ENCODE results near the gene FGL2. TPM values are rescaled to one million over a fixed set of nuclear protein-coding genes. Genes with fewer than 3 reads are reported as not detected.
"Not testable (repeated sequence)": the region's sequence is repeated elsewhere in the genome, so short reads cannot be mapped to it uniquely, and the experiment has no call there.

FGL2 gene
- total RNA-seq, 1 donor from 2014 or later: not detected

- peaks cover 2% of the 10 kb centered on the region for H3K36me3 Mint-ChIP-seq (ENCODE audit: low read depth)
- H3K4me1 Mint-ChIP-seq (ENCODE audit: low read depth): peaks cover 46% of the 10 kb centered on the region
- no peak for DNase-seq (ENCODE audit: low spot score)
- no peaks in the 10 kb centered on the region for H3K9me3 Mint-ChIP-seq (ENCODE audit: low read depth)
- H3K4me3 Mint-ChIP-seq (ENCODE audit: unreplicated experiment): no peak overlapping the region
- no peak for TF ChIP-seq CTCF (IDR thresholded peaks at IDR 0.05)
- H3K27ac Mint-ChIP-seq (ENCODE audit: unreplicated experiment): no peak overlapping the region
- no peaks in the 10 kb centered on the region for H3K27me3 Mint-ChIP-seq (ENCODE audit: low read depth)
These were observed 39.1 kb upstream of the FGL2 start for GRCh38 chr7:77238703-77239136.

GRCh38 chr7:77235276-77235675 lies 35.7 kb upstream of the FGL2 start:
- Mint-ChIP-seq H3K27me3 (ENCODE audit: low read depth) (no peaks in the 10 kb centered on the region), H3K4me1 (ENCODE audit: low read depth) (peaks cover 36% of the 10 kb centered on the region), H3K4me3 (ENCODE audit: unreplicated experiment) (no peak overlapping the region), H3K27ac (ENCODE audit: unreplicated experiment) (peak overlapping the region; percentile 50), H3K36me3 (ENCODE audit: low read depth) (peaks cover 4% of the 10 kb centered on the region), H3K9me3 (ENCODE audit: low read depth) (peaks cover 8% of the 10 kb centered on the region)
- DNase-seq (ENCODE audit: low spot score): no peak
- no peak for TF ChIP-seq CTCF (IDR thresholded peaks at IDR 0.05)

GRCh38 chr7:77232467-77232866 lies 32.8 kb upstream of the FGL2 start:
- peaks cover 11% of the 10 kb centered on the region for H3K9me3 Mint-ChIP-seq (ENCODE audit: low read depth)
- H3K4me1 Mint-ChIP-seq (ENCODE audit: low read depth): peaks cover 22% of the 10 kb centered on the region
- no peak overlapping the region for H3K4me3 Mint-ChIP-seq (ENCODE audit: unreplicated experiment)

GRCh38 chr7:77228795-77229194 lies 29.2 kb upstream of the FGL2 start:
- Mint-ChIP-seq H3K4me1 (ENCODE audit: low read depth) (peaks cover 17% of the 10 kb centered on the region), H3K9me3 (ENCODE audit: low read depth) (peaks cover 11% of the 10 kb centered on the region)
- H3K27me3 Mint-ChIP-seq (ENCODE audit: low read depth); DNase-seq (ENCODE audit: low spot score); H3K27ac Mint-ChIP-seq (ENCODE audit: unreplicated experiment); H3K4me3 Mint-ChIP-seq (ENCODE audit: unreplicated experiment); H3K36me3 Mint-ChIP-seq (ENCODE audit: low read depth): not testable (repeated sequence)

More at GRCh38 chr7:77232467-77232866, 32.8 kb upstream of the FGL2 start:
- no peak for TF ChIP-seq CTCF (IDR thresholded peaks at IDR 0.05)
- no peak for DNase-seq (ENCODE audit: low spot score)
- Mint-ChIP-seq H3K27me3 (ENCODE audit: low read depth) (no peaks in the 10 kb centered on the region), H3K27ac (ENCODE audit: unreplicated experiment) (no peak overlapping the region), H3K36me3 (ENCODE audit: low read depth) (peaks cover 4% of the 10 kb centered on the region)

- peaks cover 4% of the 10 kb centered on the region for H3K36me3 Mint-ChIP-seq (ENCODE audit: low read depth)
- no peak for DNase-seq (ENCODE audit: low spot score)
- H3K4me1 Mint-ChIP-seq (ENCODE audit: low read depth): peaks cover 12% of the 10 kb centered on the region
- TF ChIP-seq CTCF (IDR thresholded peaks at IDR 0.05): no peak
- no peak overlapping the region for H3K4me3 Mint-ChIP-seq (ENCODE audit: unreplicated experiment)
- peaks cover 11% of the 10 kb centered on the region for H3K9me3 Mint-ChIP-seq (ENCODE audit: low read depth)
- no peaks in the 10 kb centered on the region for H3K27me3 Mint-ChIP-seq (ENCODE audit: low read depth)
- H3K27ac Mint-ChIP-seq (ENCODE audit: unreplicated experiment): peak overlapping the region; percentile 8
These were observed 26.8 kb upstream of the FGL2 start for GRCh38 chr7:77226357-77226839.

GRCh38 chr7:77223261-77223660 lies 23.6 kb upstream of the FGL2 start:
- peaks cover 10% of the 10 kb centered on the region for H3K9me3 Mint-ChIP-seq (ENCODE audit: low read depth)
- H3K27me3 Mint-ChIP-seq (ENCODE audit: low read depth): no peaks in the 10 kb centered on the region
- no peak overlapping the region for H3K4me3 Mint-ChIP-seq (ENCODE audit: unreplicated experiment)
- no peaks in the 10 kb centered on the region for H3K36me3 Mint-ChIP-seq (ENCODE audit: low read depth)
- DNase-seq (ENCODE audit: low spot score): no peak
- no peak for TF ChIP-seq CTCF (IDR thresholded peaks at IDR 0.05)
- peaks cover 12% of the 10 kb centered on the region for H3K4me1 Mint-ChIP-seq (ENCODE audit: low read depth)
- H3K27ac Mint-ChIP-seq (ENCODE audit: unreplicated experiment): no peak overlapping the region

Data from chondrocyte (in vitro differentiated cells).